ENCODE results near the gene SNCA. TPM values are rescaled to one million over a fixed set of nuclear protein-coding genes. Genes with fewer than 3 reads are reported as not detected.

Gene SNCA
- total RNA-seq = not detected

GRCh38 chr4:89836897-89837384 lies at the start of gene SNCA:
Gene SNCA (minus strand): TSS chr4:89837161. CDS start chr4:89835667, 1,494 bp downstream.
- no peaks in the 10 kb centered on the region for H3K9me3 Mint-ChIP-seq
- ChIA-PET CTCF (no interaction called here), POLR2A (no interaction called here)
- ATAC-seq = peak; percentile 67
- no peak within 1 kb of the TSS for H3K27ac Mint-ChIP-seq
- H3K4me1 Mint-ChIP-seq (ENCODE audit: low read depth) = peaks cover 16% of the 10 kb centered on the region
- intact Hi-C loops (cut with micrococcal nuclease) = no loop called here
- TF ChIP-seq CTCF (IDR thresholded peaks at IDR 0.05) = no peak
- H3K36me3 Mint-ChIP-seq (ENCODE audit: low read depth) = no peaks in the 10 kb centered on the region
- DNase-seq = peak; percentile 53
- peaks cover 58% of the 10 kb centered on the region for H3K27me3 Mint-ChIP-seq
- H3K4me3 Mint-ChIP-seq = peak within 1 kb of the TSS; percentile 67

DNA sequence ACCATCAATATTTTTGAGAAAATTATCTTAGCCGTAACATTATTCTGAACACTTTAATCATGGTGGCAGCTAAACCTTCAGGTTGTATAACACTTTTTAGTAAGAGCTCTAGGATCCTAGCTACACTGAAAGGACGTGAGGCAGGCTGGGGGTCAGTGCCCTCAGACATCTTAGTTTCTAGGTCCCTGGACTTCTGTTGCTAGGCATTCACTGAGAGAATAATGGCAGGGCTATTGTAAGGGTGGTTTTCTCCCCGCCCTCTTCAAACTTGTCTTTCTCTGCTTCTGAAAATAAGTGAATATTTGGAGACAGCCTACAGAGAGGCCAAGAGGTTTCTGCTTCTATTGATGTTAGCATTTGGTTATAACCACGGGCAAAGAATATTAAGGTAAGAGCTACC lies 42.3 kb upstream of the SNCA start:
- DNase-seq = no peak
- POLR2A ChIA-PET = no interaction called here
- Mint-ChIP-seq H3K27ac (no peak overlapping the region), H3K36me3 (ENCODE audit: low read depth) (peaks cover 2% of the 10 kb centered on the region), H3K27me3 (peaks cover 5% of the 10 kb centered on the region), H3K4me1 (ENCODE audit: low read depth) (peaks cover 9% of the 10 kb centered on the region), H3K4me3 (no peak overlapping the region), H3K9me3 (no peaks in the 10 kb centered on the region)
- intact Hi-C loops (cut with micrococcal nuclease) = no loop called here
- no peak for TF ChIP-seq CTCF (IDR thresholded peaks at IDR 0.05)
- ATAC-seq = no peak
- CTCF ChIA-PET = interaction anchor here (0.7 to 1.4 kb wide), 2 partner anchors 10 to 222 kb away, joined by 3 to 6 read pairs; no protein-coding TSS in a partner anchor

DNA sequence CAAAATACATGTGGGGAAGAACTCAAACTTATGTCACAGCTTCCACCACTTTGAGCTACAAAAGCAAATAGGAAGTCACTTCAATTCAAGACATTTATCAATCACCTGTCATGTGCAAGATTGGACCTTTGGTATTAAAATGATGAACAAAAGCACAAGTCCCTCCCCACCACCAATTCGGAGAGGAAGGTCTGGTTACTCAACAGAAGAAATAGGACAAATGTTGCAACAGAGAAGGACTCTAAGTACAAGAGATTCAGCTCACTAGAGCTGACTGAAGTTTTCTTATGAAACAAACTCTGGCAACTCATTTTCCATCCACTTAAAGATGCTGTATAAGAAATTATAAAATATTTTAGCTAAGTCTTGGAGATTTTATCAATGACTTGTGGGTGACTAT lies 41.6 kb upstream of the SNCA start:
- ChIA-PET POLR2A (no interaction called here), CTCF (interaction anchor here (0.7 to 1.4 kb wide), 3 partner anchors 10 to 221 kb away, joined by 3 to 6 read pairs (median 3); partner anchors contain the start of gene MMRN1)

GRCh38 chr4:89876548-89876947 lies 39.6 kb upstream of the SNCA start:
- peaks cover 2% of the 10 kb centered on the region for H3K36me3 Mint-ChIP-seq (ENCODE audit: low read depth)
- no peak for TF ChIP-seq CTCF (IDR thresholded peaks at IDR 0.05)
- no peak overlapping the region for H3K4me3 Mint-ChIP-seq
- peak overlapping the region; percentile 7 for H3K27ac Mint-ChIP-seq
- no peaks in the 10 kb centered on the region for H3K9me3 Mint-ChIP-seq
- ATAC-seq (peak; percentile 60), DNase-seq (no peak)
- intact Hi-C loops (cut with micrococcal nuclease) = no loop called here
- POLR2A ChIA-PET = no interaction called here
- peaks cover 5% of the 10 kb centered on the region for H3K27me3 Mint-ChIP-seq
- CTCF ChIA-PET = interaction anchor here (1.5 kb wide), 1 partner anchor 219 kb away, joined by 5 read pairs; no protein-coding TSS in a partner anchor
- peaks cover 9% of the 10 kb centered on the region for H3K4me1 Mint-ChIP-seq (ENCODE audit: low read depth)

More for the DNA sequence above, 41.6 kb upstream of the SNCA start:
- DNase-seq (no peak), ATAC-seq (no peak)
- no peak for TF ChIP-seq CTCF (IDR thresholded peaks at IDR 0.05)
- Mint-ChIP-seq H3K9me3 (no peaks in the 10 kb centered on the region), H3K36me3 (ENCODE audit: low read depth) (peaks cover 2% of the 10 kb centered on the region), H3K27ac (no peak overlapping the region), H3K4me3 (no peak overlapping the region), H3K27me3 (peaks cover 5% of the 10 kb centered on the region), H3K4me1 (ENCODE audit: low read depth) (peaks cover 9% of the 10 kb centered on the region)
- intact Hi-C loops (cut with micrococcal nuclease) = no loop called here

- H3K4me3 Mint-ChIP-seq = no peak overlapping the region
- H3K36me3 Mint-ChIP-seq (ENCODE audit: low read depth) = no peaks in the 10 kb centered on the region
- ATAC-seq (no peak), DNase-seq (no peak)
- TF ChIP-seq CTCF (IDR thresholded peaks at IDR 0.05) = no peak
- H3K27ac Mint-ChIP-seq = no peak overlapping the region
- intact Hi-C loops (cut with micrococcal nuclease) = no loop called here
- CTCF ChIA-PET = no interaction called here
- peaks cover 6% of the 10 kb centered on the region for H3K27me3 Mint-ChIP-seq
- POLR2A ChIA-PET = no interaction called here
- H3K4me1 Mint-ChIP-seq (ENCODE audit: low read depth) = peaks cover 3% of the 10 kb centered on the region
- peaks cover 3% of the 10 kb centered on the region for H3K9me3 Mint-ChIP-seq
Observed at GRCh38 chr4:89871211-89871610, 34.2 kb upstream of the SNCA start.
